ENCODE measurements around the gene NCEH1. TPM values are rescaled to one million over a fixed set of nuclear protein-coding genes. Genes with fewer than 3 reads are reported as not detected.

Gene NCEH1
- total RNA-seq, 2 donors from 2014 or later, result 36.1 to 42.2 TPM

- no peak overlapping the region for H3K9ac ChIP-seq (ENCODE audit: low read depth in 2 of 2, low read length in 2 of 2)
- no peaks in the 10 kb centered on the region for H3K36me3 ChIP-seq
- no peaks in the 10 kb centered on the region for H3K27me3 ChIP-seq
- intact Hi-C loops (cut with DNase I), result loop anchor here (5.0 kb wide), 1 partner anchor 86 kb away; no protein-coding TSS in a partner anchor
- H3K4me1 ChIP-seq, result peaks cover 4% of the 10 kb centered on the region
- no peak for TF ChIP-seq CTCF (IDR thresholded peaks at IDR 0.05)
- H3K27ac ChIP-seq, result no peak overlapping the region
- H3K4me3 ChIP-seq, result no peak overlapping the region
- no peaks in the 10 kb centered on the region for H3K9me3 ChIP-seq
- DNase-seq, result no peak
Observed at GRCh38 chr3:172592898-172593669, 117.8 kb downstream of the NCEH1 start.

- no peak for DNase-seq
- H3K9me3 ChIP-seq, result no peaks in the 10 kb centered on the region
- H3K9ac ChIP-seq (ENCODE audit: low read depth in 2 of 2, low read length in 2 of 2), result no peak overlapping the region
- peaks cover 4% of the 10 kb centered on the region for H3K4me1 ChIP-seq
- intact Hi-C loops (cut with DNase I), result loop anchor here (5.0 kb wide), 1 partner anchor 85 kb away; no protein-coding TSS in a partner anchor
- H3K27me3 ChIP-seq, result no peaks in the 10 kb centered on the region
- no peaks in the 10 kb centered on the region for H3K36me3 ChIP-seq
- TF ChIP-seq CTCF (IDR thresholded peaks at IDR 0.05), result no peak
- no peak overlapping the region for H3K27ac ChIP-seq
- no peak overlapping the region for H3K4me3 ChIP-seq
Observed at GRCh38 chr3:172591876-172592771, 118.7 kb downstream of the NCEH1 start.

GRCh38 chr3:172591125-172591605 is 119.7 kb downstream of the NCEH1 start:
- H3K36me3 ChIP-seq, result no peaks in the 10 kb centered on the region
- DNase-seq, result no peak
- H3K27me3 ChIP-seq, result no peaks in the 10 kb centered on the region
- no peak overlapping the region for H3K4me3 ChIP-seq
- no peak overlapping the region for H3K9ac ChIP-seq (ENCODE audit: low read depth in 2 of 2, low read length in 2 of 2)
- TF ChIP-seq CTCF (IDR thresholded peaks at IDR 0.05), result no peak
- intact Hi-C loops (cut with DNase I), result loop anchor here (5.0 kb wide), 1 partner anchor 84 kb away; no protein-coding TSS in a partner anchor
- H3K4me1 ChIP-seq, result peaks cover 4% of the 10 kb centered on the region
- no peaks in the 10 kb centered on the region for H3K9me3 ChIP-seq
- H3K27ac ChIP-seq, result no peak overlapping the region

- Histone ChIP-seq H3K4me3 (no peak overlapping the region), H3K27me3 (no peaks in the 10 kb centered on the region), H3K4me1 (peaks cover 4% of the 10 kb centered on the region), H3K27ac (peak overlapping the region; percentile 31), H3K36me3 (no peaks in the 10 kb centered on the region), H3K9ac (ENCODE audit: low read depth in 2 of 2, low read length in 2 of 2) (peak overlapping the region in 1 of 2 donors; percentile 14), H3K9me3 (no peaks in the 10 kb centered on the region)
- intact Hi-C loops (cut with DNase I), result no loop called here
- no peak for DNase-seq
- TF ChIP-seq CTCF (IDR thresholded peaks at IDR 0.05), result no peak
Observed at GRCh38 chr3:172586436-172586835, 124.4 kb downstream of the NCEH1 start.

GRCh38 chr3:172585954-172586353 is 124.9 kb downstream of the NCEH1 start:
- no peak overlapping the region for H3K4me3 ChIP-seq
- intact Hi-C loops (cut with DNase I), result no loop called here
- H3K9me3 ChIP-seq, result no peaks in the 10 kb centered on the region
- no peak overlapping the region for H3K9ac ChIP-seq (ENCODE audit: low read depth in 2 of 2, low read length in 2 of 2)
- H3K36me3 ChIP-seq, result no peaks in the 10 kb centered on the region
- no peak for TF ChIP-seq CTCF (IDR thresholded peaks at IDR 0.05)
- peaks cover 3% of the 10 kb centered on the region for H3K4me1 ChIP-seq
- peak overlapping the region; percentile 31 for H3K27ac ChIP-seq
- no peak for DNase-seq
- no peaks in the 10 kb centered on the region for H3K27me3 ChIP-seq

Measured in colonic mucosa (tissue), 4 donors.